ENCODE measurements around the gene UGDH. TPM values are rescaled to one million over a fixed set of nuclear protein-coding genes. Genes with fewer than 3 reads are reported as not detected.

UGDH gene
- total and polyA plus RNA-seq, 2 of the 8 experiments (the other 6 are each of a cell fraction or from before 2014, with no cell fraction given): 32.0 to 128 TPM

DNA sequence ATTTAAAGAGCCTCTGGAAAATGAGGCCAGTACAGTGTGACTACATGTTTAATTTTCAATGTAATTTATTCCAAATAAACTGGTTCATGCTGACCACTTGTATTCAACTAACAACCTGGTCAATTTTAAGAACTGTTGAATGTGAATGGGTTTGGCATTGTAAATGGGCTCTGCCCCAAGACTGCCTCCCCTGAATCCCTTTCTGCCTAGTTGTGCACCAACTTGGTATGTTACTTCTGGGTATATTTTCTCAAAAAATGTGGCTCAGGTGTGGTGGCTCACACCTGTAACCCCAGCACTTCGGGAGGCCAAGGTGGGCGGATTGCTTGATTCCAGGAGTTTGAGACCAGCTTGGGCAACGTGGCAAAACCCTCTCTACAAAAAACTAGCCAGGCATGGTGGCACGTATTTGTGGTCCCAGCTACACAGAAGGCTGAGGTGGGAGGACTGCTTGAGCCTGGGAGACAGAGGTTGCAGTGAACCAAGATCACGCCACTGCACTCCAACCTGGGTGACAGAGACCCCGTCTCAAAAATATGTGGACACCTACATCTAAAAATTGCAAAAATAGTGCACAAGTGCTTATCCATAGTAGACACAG is 75.7 kb downstream of the UGDH start (continued):
- no peak for TF ChIP-seq EGR1 (IDR thresholded peaks at IDR 0.05; ENCODE audit: borderline replicate concordance, low read depth, low read length)

All from H1 (cell line).